ENCODE results near the gene KCNJ10.

Gene KCNJ10

GRCh38 chr1:159979257-159979656 lies 90.7 kb downstream of the KCNJ10 start:
- H3K9me3 ChIP-seq (ENCODE audit: severe bottlenecking) = no peaks in the 10 kb centered on the region
- ATAC-seq (ENCODE audit: low read depth) (no peak), DNase-seq (ENCODE audit: low spot score) (no peak)
- no peak overlapping the region for H3K4me3 ChIP-seq (ENCODE audit: severe bottlenecking)
- no peaks in the 10 kb centered on the region for H3K27me3 ChIP-seq (ENCODE audit: insufficient read depth, poor library complexity, severe bottlenecking)
- no peak overlapping the region for H3K27ac ChIP-seq (ENCODE audit: poor library complexity, severe bottlenecking)
- H3K4me1 ChIP-seq (ENCODE audit: insufficient read depth, poor library complexity, severe bottlenecking) = no peaks in the 10 kb centered on the region
- TF ChIP-seq CTCF (IDR thresholded peaks at IDR 0.05; ENCODE audit: poor library complexity, severe bottlenecking) = no peak
- H3K36me3 ChIP-seq (ENCODE audit: low read depth) = no peaks in the 10 kb centered on the region

- Histone ChIP-seq H3K27me3 (ENCODE audit: insufficient read depth, poor library complexity, severe bottlenecking) (no peaks in the 10 kb centered on the region), H3K27ac (ENCODE audit: poor library complexity, severe bottlenecking) (no peak overlapping the region), H3K4me1 (ENCODE audit: insufficient read depth, poor library complexity, severe bottlenecking) (no peaks in the 10 kb centered on the region), H3K4me3 (ENCODE audit: severe bottlenecking) (no peak overlapping the region), H3K9me3 (ENCODE audit: severe bottlenecking) (no peaks in the 10 kb centered on the region), H3K36me3 (ENCODE audit: low read depth) (no peaks in the 10 kb centered on the region)
- ATAC-seq (ENCODE audit: low read depth) (no peak), DNase-seq (ENCODE audit: low spot score) (no peak)
- TF ChIP-seq CTCF (IDR thresholded peaks at IDR 0.05; ENCODE audit: poor library complexity, severe bottlenecking) = no peak
These were observed 91.9 kb downstream of the KCNJ10 start for GRCh38 chr1:159978107-159978398.

- Histone ChIP-seq H3K27ac (ENCODE audit: poor library complexity, severe bottlenecking) (no peak overlapping the region), H3K36me3 (ENCODE audit: low read depth) (no peaks in the 10 kb centered on the region), H3K4me3 (ENCODE audit: severe bottlenecking) (no peak overlapping the region), H3K4me1 (ENCODE audit: insufficient read depth, poor library complexity, severe bottlenecking) (no peaks in the 10 kb centered on the region), H3K27me3 (ENCODE audit: insufficient read depth, poor library complexity, severe bottlenecking) (no peaks in the 10 kb centered on the region), H3K9me3 (ENCODE audit: severe bottlenecking) (no peaks in the 10 kb centered on the region)
- no peak for TF ChIP-seq CTCF (IDR thresholded peaks at IDR 0.05; ENCODE audit: poor library complexity, severe bottlenecking)
- no peak for ATAC-seq (ENCODE audit: low read depth)
- DNase-seq (ENCODE audit: low spot score) = no peak
These were observed 92.4 kb downstream of the KCNJ10 start for GRCh38 chr1:159977364-159978106.

GRCh38 chr1:159974350-159974965 lies 95.5 kb downstream of the KCNJ10 start:
- DNase-seq (ENCODE audit: low spot score) (no peak), ATAC-seq (ENCODE audit: low read depth) (no peak)
- Histone ChIP-seq H3K27ac (ENCODE audit: poor library complexity, severe bottlenecking) (no peak overlapping the region), H3K27me3 (ENCODE audit: insufficient read depth, poor library complexity, severe bottlenecking) (no peaks in the 10 kb centered on the region), H3K36me3 (ENCODE audit: low read depth) (no peaks in the 10 kb centered on the region), H3K9me3 (ENCODE audit: severe bottlenecking) (no peaks in the 10 kb centered on the region), H3K4me1 (ENCODE audit: insufficient read depth, poor library complexity, severe bottlenecking) (no peaks in the 10 kb centered on the region), H3K4me3 (ENCODE audit: severe bottlenecking) (no peak overlapping the region)
- TF ChIP-seq CTCF (IDR thresholded peaks at IDR 0.05; ENCODE audit: poor library complexity, severe bottlenecking) = no peak

- ATAC-seq (ENCODE audit: low read depth) = no peak
- Histone ChIP-seq H3K4me1 (ENCODE audit: insufficient read depth, poor library complexity, severe bottlenecking) (no peaks in the 10 kb centered on the region), H3K27ac (ENCODE audit: poor library complexity, severe bottlenecking) (no peak overlapping the region), H3K9me3 (ENCODE audit: severe bottlenecking) (no peaks in the 10 kb centered on the region), H3K36me3 (ENCODE audit: low read depth) (no peaks in the 10 kb centered on the region), H3K27me3 (ENCODE audit: insufficient read depth, poor library complexity, severe bottlenecking) (no peaks in the 10 kb centered on the region), H3K4me3 (ENCODE audit: severe bottlenecking) (no peak overlapping the region)
- no peak for DNase-seq (ENCODE audit: low spot score)
- TF ChIP-seq CTCF (IDR thresholded peaks at IDR 0.05; ENCODE audit: poor library complexity, severe bottlenecking) = no peak
These were observed 96.5 kb downstream of the KCNJ10 start for GRCh38 chr1:159973350-159973940.

Measured in RWPE2 (cell line).